SK-N-SH treated with all-trans-retinoic acid at 6 μM for 48 hours (cell line): ENCODE data around the gene ICE1.

Experiments used
- ATAC-seq: fragments of 200-7000 bp; cut with Tn5 transposase; 3 replicates; pipeline ENCODE4 v1.9.1; 2020; ENCODE audit warnings: mild to moderate bottlenecking, moderate library complexity
- ARNTL ChIP-seq: fragments of 450-650 bp; formaldehyde crosslinking; IDR thresholded peaks from 2 replicates; pipeline ENCODE4 v1.5.0; 2020; ENCODE audit warnings: low read depth, mild to moderate bottlenecking, moderate library complexity, borderline replicate concordance
- BACH2 ChIP-seq: fragments of 250-450 bp; sonication (Bioruptor Pico); IDR thresholded peaks from 2 replicates; pipeline ENCODE4 v1.9.0; 2021; ENCODE audit warnings: mild to moderate bottlenecking, borderline replicate concordance
- CREB5 ChIP-seq: fragments of 250-450 bp; sonication (Bioruptor Pico); IDR thresholded peaks from 2 replicates; pipeline ENCODE4 v1.5.1; 2020; ENCODE audit warnings: low read depth, mild to moderate bottlenecking, moderate library complexity
- CSDC2 ChIP-seq: fragments of 250-450 bp; sonication (Bioruptor Pico); IDR thresholded peaks from 2 replicates; pipeline ENCODE4 v1.5.0; 2020; ENCODE audit warnings: mild to moderate bottlenecking, moderate library complexity
- CSRNP3 ChIP-seq: fragments of 250-450 bp; sonication (Bioruptor Pico); IDR thresholded peaks from 2 replicates; pipeline ENCODE4 v1.5.1; 2021; ENCODE audit warnings: mild to moderate bottlenecking, moderate library complexity
- ESRRG ChIP-seq: fragments of 250-450 bp; sonication (Bioruptor Pico); IDR thresholded peaks from 2 replicates; pipeline ENCODE4 v1.6.1; 2021; ENCODE audit warnings: mild to moderate bottlenecking
- GLIS3 ChIP-seq: fragments of 250-450 bp; sonication (Bioruptor Pico); IDR thresholded peaks from 2 replicates; pipeline ENCODE4 v1.5.0; 2020; ENCODE audit warnings: mild to moderate bottlenecking, moderate library complexity
- ISL1 ChIP-seq: fragments of 250-450 bp; sonication (Bioruptor Pico); IDR thresholded peaks from 2 replicates; pipeline ENCODE4 v2.1.2; 2022; ENCODE audit warnings: mild to moderate bottlenecking, moderate library complexity
- OSR1 ChIP-seq: fragments of 250-450 bp; sonication (Bioruptor Pico); IDR thresholded peaks from 2 replicates; pipeline ENCODE4 v1.8.0; 2022; ENCODE audit warnings: moderate library complexity, mild to moderate bottlenecking, inconsistent platforms
- PATZ1 ChIP-seq: fragments of 250-450 bp; sonication (Bioruptor Pico); IDR thresholded peaks from 2 replicates; pipeline ENCODE4 v1.8.0; 2020; ENCODE audit warnings: mild to moderate bottlenecking, moderate library complexity, borderline replicate concordance
- POU6F1 ChIP-seq: fragments of 250-450 bp; sonication (Bioruptor Pico); IDR thresholded peaks from 2 replicates; pipeline ENCODE4 v1.8.0; 2021; ENCODE audit warnings: low read depth, mild to moderate bottlenecking, moderate library complexity, borderline replicate concordance
- PPARA ChIP-seq: fragments of 250-450 bp; sonication (Bioruptor Pico); IDR thresholded peaks from 2 replicates; pipeline ENCODE4 v1.5.0; 2020; ENCODE audit warnings: mild to moderate bottlenecking, borderline replicate concordance
- RARB ChIP-seq: fragments of 250-450 bp; sonication (Bioruptor Pico); IDR thresholded peaks from 2 replicates; pipeline ENCODE4 v1.8.0; 2021; ENCODE audit warnings: mild to moderate bottlenecking, moderate library complexity
- SNAI2 ChIP-seq: fragments of 250-450 bp; sonication (Bioruptor Pico); IDR thresholded peaks from 2 replicates; pipeline ENCODE4 v1.5.0; 2020; ENCODE audit warnings: mild to moderate bottlenecking, moderate library complexity
- TCF4 ChIP-seq: fragments of 250-450 bp; sonication (Bioruptor Pico); IDR thresholded peaks from 2 replicates; pipeline ENCODE4 v1.8.0; 2021; ENCODE audit warnings: mild to moderate bottlenecking, moderate library complexity, borderline replicate concordance
- TOX ChIP-seq: fragments of 250-450 bp; sonication (Bioruptor Pico); IDR thresholded peaks from 2 replicates; pipeline ENCODE4 v1.8.0; 2021; ENCODE audit warnings: mild to moderate bottlenecking, moderate library complexity, borderline replicate concordance
- TSHZ2 ChIP-seq: fragments of 250-450 bp; sonication (Bioruptor Pico); IDR thresholded peaks from 2 replicates; pipeline ENCODE4 v1.5.0; 2020; ENCODE audit warnings: mild to moderate bottlenecking, moderate library complexity
- ZC3H10 ChIP-seq: fragments of 250-450 bp; sonication (Bioruptor Pico); IDR thresholded peaks from 2 replicates; pipeline ENCODE4 v1.5.1; 2021; ENCODE audit warnings: mild to moderate bottlenecking, moderate library complexity
- ZFP3 ChIP-seq: fragments of 250-450 bp; sonication (Bioruptor Pico); IDR thresholded peaks from 2 replicates; pipeline ENCODE4 v1.5.0; 2020; ENCODE audit warnings: mild to moderate bottlenecking, moderate library complexity
- ZFP30 ChIP-seq: fragments of 450-650 bp; formaldehyde crosslinking; IDR thresholded peaks from 2 replicates; pipeline ENCODE4 v1.5.0; 2022; ENCODE audit warnings: mild to moderate bottlenecking, moderate library complexity
- ZNF565 ChIP-seq: fragments of 450-650 bp; formaldehyde crosslinking; conservative IDR thresholded peaks from 2 replicates; pipeline ENCODE4 v1.5.0; 2020; ENCODE audit warnings: low read depth, mild to moderate bottlenecking, moderate library complexity
- ZNF70 ChIP-seq: fragments of 450-650 bp; formaldehyde crosslinking; IDR thresholded peaks from 2 replicates; pipeline ENCODE4 v1.5.0; 2020; ENCODE audit warnings: mild to moderate bottlenecking, moderate library complexity

The ICE1 gene

GRCh38 chr5:5483350-5483749 is 60.9 kb downstream of the ICE1 start:
- TF ChIP-seq ISL1 (CRISPR knock-in tag), result no peak
- no peak for TF ChIP-seq TOX (CRISPR knock-in tag)
- no peak for TF ChIP-seq ARNTL
- TF ChIP-seq ZFP30 (CRISPR knock-in tag), result no peak
- no peak for TF ChIP-seq ZC3H10 (CRISPR knock-in tag)
- no peak for TF ChIP-seq RARB (CRISPR knock-in tag)
- no peak for TF ChIP-seq TSHZ2 (CRISPR knock-in tag)
- TF ChIP-seq TCF4 (CRISPR knock-in tag), result no peak
- TF ChIP-seq ZNF70, result no peak
- no peak for TF ChIP-seq CSDC2
- TF ChIP-seq CREB5 (CRISPR knock-in tag), result no peak
- no peak for TF ChIP-seq PPARA (CRISPR knock-in tag)
- TF ChIP-seq GLIS3, result no peak
- TF ChIP-seq ZNF565, result no peak
- TF ChIP-seq BACH2 (CRISPR knock-in tag), result no peak
- ATAC-seq, result no peak

- no peak for ATAC-seq
- TF ChIP-seq ZFP30 (CRISPR knock-in tag), result no peak
- no peak for TF ChIP-seq GLIS3
- TF ChIP-seq POU6F1 (CRISPR knock-in tag), result no peak
- no peak for TF ChIP-seq TOX (CRISPR knock-in tag)
- TF ChIP-seq TCF4 (CRISPR knock-in tag), result no peak
- TF ChIP-seq ARNTL, result no peak
- TF ChIP-seq ZC3H10 (CRISPR knock-in tag), result no peak
- TF ChIP-seq ZFP3 (CRISPR knock-in tag), result no peak
- no peak for TF ChIP-seq CSRNP3 (CRISPR knock-in tag)
- TF ChIP-seq PATZ1 (CRISPR knock-in tag), result no peak
- TF ChIP-seq ZNF70, result no peak
- no peak for TF ChIP-seq CSDC2
- TF ChIP-seq ESRRG, result no peak
- TF ChIP-seq TSHZ2 (CRISPR knock-in tag), result no peak
- TF ChIP-seq SNAI2 (CRISPR knock-in tag), result no peak
- no peak for TF ChIP-seq ZNF565
- no peak for TF ChIP-seq BACH2 (CRISPR knock-in tag)
- TF ChIP-seq OSR1, result no peak
These were observed 61.6 kb downstream of the ICE1 start for GRCh38 chr5:5483880-5484598.
